NCI-H226 (cell line): ENCODE results near the gene NFKBIA.
A peak's percentile ranks its signal among the peaks of the same experiment; 100 is the strongest.
"Not testable (repeated sequence)": the region's sequence is repeated elsewhere in the genome, so short reads cannot be mapped to it uniquely, and the experiment has no call there.

Experiments used
- DNase-seq: peaks from one replicate; pipeline ENCODE4 v3.0.0-alpha.2; 2015

Gene NFKBIA

DNA sequence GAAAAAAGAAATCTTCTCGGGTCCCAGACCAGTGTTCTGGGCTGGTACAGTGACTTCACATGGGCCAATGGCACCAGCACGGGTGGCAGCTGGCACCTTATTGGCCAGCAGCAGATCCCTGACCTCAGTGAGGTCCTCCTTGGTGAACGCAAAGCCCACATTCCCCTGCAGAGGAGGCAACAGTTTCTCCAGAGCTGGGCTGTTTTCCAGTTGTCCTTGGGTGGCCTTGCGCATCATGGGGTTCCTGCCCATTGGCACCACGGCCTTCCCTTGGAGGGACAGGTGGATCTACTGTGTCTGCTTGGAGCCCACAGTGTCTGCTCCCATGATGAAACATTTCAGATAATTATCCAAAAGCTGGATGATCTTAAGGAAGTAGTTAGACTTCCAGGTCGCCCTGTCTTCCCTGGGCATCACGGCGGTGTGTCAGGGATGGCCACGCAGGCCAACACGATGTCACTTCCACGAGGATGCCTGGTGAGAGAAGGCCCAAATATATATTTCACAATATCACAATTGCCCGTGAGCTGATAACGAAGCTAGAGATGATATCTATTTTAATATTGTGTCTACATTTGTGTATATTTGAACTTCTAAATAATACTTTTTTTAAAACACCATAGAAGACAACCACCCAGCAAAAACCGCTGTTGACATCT lies 15.8 kb downstream of the NFKBIA start:
- no peak for DNase-seq

DNA sequence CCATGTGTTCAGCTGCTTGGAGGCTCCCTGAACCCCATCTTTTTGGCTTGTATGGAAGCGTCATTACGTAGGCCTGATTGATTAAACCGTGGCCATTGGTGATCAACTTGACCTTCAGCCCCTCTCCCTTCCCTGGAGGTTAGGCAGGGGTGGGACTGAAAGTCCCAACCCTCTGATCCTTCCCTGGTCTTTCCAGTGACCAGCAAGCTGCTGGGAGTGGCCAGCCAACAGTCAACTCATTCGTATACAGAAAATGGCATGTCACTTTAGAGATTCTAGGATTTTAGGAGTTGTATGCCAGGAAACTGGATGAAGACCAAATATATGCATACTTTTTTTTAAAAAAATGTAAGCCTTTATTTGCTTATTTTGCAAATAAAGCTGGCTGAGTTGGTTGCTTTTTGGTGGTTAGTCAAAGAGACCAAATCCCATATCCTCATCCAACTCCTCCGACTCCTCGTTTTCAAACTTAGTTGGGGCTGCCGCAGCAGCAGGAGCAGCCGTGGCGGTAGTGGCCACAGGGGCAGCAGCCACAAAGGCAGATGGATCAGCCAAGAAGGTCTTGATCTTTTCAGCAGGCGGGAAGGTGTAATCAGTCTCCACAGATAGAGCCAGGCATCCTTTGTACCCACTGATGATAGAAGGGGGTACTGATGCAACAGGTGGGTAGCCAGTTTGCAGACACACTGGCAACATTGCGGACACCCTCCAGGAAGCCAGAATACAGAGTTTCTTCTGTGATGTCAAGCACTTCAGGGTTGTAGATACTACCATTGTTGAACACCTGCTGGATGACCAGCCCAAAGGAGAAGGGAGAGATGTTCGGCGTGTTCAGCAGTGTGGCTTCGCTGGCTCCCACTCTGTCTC lies 16.6 kb downstream of the NFKBIA start:
- DNase-seq = no peak

DNA sequence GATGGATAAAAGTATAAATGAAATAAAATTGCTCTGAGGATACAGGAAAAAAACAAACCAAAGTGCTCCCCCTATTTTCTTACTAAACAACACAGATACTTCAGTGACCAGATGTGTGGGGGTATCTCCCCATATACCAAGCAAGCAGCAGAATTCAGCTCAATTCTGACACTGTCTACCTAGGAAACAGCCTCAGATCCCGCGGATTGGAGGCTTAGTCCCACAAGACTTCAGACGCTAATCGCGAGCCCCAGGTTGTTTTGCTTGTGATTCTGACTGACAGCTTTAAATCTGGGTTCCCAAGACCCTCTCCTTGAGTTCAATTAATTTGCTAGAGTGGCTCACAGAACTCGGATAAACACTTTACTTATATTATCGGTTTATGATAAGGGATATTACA lies 17.3 kb downstream of the NFKBIA start:
- DNase-seq = no peak

DNA sequence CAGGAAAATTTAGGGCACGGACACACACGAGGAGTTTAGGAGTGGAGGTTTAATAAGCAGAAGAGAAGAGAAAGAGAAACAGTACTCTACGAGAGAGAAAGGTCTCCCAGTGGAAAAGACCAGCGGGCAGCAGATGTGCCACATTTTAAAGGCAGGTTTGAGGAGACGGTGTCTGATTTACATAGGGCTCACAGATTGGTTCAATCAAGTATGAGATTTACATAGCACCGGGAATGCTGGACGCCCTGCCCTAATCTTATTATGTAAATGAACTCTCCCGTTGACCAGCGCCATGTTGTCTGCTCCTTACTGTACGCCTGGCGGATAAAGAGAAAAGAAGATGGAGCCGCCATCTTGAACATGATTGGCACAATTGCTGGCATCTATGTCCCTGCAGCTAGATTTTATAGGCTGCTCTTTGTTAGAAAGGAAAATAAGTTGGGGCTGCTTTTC lies 17.9 kb downstream of the NFKBIA start:
- no peak for DNase-seq

DNA sequence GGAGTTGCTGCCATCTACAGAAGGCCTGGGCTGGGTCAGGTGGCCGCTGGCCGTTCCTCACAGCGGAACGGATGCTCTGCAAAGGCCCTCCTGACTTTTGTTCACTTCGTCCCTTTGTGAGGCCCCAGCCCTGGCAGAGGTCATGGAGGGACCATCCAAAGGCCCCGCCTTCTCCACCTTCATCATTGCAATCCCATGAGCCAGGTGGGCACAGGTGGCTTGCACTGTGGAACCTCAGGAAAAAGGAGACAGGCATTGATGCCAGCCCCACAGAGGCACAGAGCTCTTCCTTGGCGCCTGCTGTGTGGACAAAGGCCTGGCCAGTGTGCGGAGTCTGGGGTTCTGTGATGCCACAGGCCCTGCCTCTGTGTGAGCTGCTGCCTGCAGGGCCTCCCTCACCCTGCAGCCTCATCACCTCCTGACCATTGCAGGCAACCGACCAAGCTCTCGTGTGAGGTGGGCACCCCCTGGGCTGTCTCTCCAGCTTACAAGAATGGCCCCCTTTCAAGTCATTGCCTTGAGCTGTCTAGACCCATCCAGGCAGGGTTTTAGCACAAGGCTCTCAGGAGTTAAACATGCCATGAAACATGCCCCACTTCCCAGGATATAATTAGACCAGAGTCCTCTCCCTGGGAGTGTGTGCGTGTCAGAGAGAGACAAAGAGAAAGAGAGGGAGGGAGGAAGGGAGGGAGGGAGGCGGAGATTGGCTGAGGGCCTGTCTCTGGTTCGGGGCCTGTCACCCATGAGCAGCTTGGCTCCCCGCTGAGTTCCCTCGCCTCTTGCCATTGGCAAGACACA lies 19.3 kb downstream of the NFKBIA start:
- DNase-seq = no peak

DNA sequence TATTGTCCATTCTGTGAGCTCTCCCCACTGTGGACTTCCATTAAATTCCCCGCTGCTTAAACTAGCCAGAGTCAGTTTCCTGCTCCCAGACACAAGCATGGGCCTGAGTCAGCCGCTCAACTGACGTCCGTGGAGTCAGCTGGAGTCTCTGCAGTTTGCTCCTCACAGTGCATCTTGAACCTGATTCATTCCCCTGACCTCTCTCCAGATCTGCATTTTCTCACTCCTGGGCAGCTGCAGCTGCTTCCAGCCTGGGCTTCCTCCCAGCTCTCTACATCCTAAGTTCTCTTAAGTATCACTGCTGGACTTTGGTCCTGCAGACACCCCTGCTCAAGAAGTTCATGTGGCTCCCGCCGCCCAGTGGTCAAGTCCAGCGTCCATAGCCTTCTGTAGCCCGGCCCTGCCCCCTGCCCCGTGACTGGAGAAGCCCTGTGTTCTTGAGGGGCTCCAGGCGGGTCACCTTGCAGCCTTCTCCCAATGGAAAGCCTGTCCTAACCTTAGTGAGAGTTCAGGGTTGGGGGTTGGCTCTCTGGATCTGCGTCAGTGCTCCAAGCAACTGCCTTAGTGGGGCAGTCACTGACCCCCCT lies 20.0 kb downstream of the NFKBIA start:
- peak; percentile 70 for DNase-seq

DNA sequence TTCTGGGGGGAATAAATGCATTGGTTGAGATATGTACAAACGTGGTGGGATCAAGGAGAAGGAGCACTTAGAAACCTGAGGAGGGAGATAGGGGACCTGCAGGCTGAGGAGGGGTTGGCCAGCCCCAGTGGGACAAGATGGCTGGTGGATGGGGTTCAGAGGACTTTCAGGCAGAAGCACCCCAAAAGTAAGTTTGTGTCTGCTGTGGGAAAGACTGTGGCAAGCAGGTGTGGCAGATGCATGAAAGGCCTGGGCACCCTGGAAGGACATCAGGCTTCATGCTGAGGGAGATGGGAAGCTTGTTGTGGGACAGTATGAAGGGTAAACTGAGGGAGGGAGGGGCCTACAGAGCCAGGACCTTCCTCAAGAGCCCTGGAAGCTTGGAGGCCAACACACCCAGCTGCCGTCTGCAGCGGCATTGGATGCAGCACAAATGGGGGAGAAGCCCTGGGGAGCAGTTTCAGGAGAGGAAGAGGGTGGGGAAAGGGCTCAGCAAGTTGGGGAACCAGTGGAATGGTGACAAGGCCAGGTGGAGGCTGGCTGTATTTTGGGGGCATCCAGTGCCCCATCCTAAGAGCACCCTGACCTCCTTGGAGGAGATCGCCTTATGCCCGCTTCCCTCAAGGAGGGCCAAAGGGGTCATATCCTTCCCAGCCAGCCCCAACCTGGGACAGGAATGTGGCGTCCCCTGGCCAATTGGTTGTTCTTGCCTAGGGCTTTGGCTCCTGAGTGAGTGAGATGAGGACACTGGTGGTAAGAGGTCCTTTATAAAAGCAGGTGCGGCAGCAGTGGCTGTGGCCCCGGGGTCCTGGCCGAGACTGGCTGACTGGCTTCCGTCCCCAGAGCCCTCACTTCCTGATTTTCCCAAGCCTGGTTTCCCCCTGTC lies 20.7 kb downstream of the NFKBIA start:
- no peak for DNase-seq

DNA sequence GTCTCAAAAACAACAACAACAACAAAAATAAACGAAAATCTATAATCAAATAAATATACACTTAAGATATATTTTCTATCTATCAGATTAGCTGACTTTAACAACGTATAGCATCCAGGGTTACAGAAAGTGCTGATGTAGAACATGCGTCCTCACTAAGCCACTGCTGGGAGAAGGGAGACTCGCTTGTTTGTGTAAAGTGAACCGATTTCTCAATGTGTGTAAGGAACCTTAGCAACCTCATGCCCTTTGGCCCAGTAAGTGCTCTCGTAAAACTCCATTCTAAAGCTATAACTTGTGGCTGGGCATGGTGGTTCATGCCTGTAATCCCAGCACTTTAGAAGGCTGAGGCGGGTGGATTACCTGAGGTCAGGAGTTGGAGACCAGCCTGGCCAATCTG lies 23.8 kb downstream of the NFKBIA start:
- DNase-seq = no peak

DNA sequence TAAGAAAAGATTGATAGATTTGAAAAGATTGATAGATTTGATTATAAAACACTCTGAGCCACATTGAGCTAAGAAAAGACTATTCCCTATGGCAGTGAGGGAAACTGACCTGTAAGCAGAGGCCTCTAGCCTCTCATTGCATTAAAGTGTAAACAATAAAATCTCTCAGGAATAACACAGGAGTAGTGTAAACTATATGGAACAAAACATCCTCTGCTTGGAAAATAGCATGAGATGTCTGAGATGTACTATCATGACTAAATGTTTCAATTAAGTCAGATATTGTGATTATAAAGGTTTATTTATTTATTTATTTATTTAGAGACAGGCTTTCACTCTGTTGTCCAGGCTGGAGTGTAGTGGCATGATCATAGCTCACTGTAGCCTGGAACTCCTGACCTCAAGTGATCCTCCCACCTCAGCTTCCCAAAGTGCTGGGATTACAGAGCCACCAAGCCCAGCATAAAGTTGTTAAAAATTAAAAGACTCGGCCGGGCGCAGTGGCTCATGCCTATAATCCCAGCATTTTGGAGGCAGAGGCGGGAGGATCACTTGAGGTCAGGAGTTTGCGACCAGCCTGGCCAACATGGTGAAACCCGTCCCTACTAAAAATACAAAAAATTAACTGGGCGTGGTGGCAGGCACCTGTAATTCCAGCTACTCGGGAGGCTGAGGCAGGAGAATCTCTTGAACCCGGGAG lies 25.2 kb downstream of the NFKBIA start:
- DNase-seq = not testable (repeated sequence)

DNA sequence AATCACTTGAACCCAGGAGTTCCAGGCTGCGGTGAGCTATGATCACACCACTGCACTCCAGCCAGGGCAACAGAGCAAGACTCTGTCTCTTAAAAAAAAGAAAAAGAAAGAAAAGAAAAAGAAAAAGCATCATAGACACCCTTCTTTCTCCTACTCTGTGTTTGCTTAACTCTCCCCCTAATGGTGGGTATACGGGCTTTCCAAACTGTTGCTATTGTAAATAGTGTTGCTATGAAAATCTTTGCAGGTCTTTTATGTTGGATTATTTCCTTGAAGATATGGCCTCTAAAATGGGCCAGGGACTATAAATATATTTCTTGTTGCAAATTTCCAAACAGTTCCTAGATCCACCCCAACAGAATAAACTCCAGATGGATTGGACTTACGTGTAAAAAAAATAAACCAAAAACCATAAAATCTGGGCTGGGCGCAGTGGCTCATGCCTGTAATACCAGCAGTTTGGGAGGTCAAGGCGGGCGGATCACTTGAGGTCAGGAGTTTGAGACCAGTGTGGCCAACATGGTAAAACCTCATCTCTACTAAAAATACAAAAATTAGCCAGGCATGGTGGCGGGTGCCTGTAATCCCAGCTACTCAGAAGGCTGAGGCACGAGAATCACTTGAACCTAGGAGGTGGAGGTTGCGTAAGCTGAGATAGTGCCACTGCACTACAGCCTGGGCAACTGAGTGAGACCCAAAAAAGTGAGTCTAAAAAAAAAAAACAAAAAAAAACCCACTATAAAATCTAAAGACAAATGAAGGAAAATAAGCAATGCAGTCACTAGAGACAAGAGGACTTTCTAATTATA lies 25.9 kb downstream of the NFKBIA start:
- DNase-seq = no peak

DNA sequence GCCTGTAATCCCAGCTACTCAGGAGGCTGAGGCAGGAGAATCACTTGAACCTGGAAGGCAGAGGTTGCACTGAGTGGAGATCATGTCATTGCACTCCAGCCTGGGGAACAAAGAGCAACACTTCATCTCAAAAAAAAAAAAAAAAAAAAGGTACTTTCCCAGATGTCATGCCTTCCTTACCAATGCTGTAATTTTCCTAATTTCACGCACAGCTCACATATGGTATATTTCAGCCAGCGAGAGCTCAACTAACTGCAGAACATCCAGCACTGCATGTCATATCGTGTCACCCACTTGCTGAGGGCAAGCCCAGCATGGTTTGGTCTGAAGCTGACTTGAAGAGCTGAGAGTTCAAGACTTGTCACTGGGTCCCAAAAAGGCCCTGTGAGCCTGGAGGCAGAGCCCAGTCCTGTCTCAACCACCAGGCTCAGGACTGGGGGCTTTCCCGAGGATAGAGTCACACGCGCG lies 29.0 kb downstream of the NFKBIA start:
- DNase-seq = peak; percentile 42

DNA sequence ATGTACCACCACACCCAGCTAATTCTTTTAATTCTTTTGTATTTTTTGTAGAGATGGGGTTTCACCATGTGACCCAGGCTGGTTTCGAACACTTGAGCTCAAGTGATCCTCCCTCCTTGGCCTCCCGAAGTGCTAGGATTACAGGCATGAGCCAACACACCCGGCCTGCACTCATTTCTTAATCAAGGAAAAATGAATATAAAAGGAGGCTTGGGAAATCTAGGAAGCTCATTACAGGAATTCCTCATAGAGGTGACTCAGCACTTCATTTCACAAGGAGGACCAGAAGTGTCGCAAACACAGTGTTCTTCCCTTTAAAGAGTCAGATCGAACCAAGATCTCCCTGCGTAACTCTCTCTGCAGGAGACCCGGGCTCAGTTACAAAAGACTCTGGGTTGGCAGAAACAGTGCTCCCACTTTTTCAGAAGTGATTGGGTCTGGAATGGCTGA lies 30.3 kb downstream of the NFKBIA start:
- DNase-seq = peak; percentile 96

DNA sequence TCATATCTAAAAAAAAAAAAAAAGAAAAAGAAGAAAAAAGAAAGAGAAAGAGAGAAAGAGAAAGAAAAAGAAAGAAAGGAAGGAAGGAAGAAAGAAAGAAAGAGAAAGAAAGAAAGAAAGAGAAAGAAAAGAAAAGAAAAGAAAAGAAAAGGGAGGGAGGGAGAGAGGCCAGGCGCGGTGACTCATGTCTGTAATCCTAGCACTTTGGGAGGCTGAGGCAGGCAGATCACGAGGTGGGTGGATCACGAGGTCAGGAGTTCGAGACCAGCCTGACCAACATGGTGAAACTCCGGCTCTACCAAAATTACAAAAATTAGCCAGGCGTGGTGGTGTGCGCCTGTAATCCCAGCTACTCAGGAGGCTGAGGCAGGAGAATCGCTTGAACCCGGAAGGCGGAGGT lies 31.3 kb downstream of the NFKBIA start:
- DNase-seq = not testable (repeated sequence)

DNA sequence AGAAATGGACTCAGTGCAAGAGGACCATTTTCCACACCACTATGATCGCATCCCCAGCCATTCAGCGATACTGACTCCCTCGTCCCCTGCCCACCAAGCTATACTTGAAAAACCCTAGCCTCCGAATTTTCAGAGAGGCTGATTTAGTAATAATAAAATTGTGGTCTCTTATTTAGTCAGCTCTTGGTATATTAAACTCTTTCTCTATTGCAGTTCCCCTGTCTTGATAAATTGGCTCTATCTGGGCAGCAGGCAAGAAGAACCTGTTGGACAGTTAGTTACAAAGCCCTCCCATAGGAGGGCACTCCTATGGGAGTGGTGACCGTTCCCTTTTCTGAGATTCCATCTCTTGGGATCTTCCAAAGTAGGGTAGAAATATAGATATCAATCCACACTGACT lies 33.6 kb downstream of the NFKBIA start:
- no peak for DNase-seq

DNA sequence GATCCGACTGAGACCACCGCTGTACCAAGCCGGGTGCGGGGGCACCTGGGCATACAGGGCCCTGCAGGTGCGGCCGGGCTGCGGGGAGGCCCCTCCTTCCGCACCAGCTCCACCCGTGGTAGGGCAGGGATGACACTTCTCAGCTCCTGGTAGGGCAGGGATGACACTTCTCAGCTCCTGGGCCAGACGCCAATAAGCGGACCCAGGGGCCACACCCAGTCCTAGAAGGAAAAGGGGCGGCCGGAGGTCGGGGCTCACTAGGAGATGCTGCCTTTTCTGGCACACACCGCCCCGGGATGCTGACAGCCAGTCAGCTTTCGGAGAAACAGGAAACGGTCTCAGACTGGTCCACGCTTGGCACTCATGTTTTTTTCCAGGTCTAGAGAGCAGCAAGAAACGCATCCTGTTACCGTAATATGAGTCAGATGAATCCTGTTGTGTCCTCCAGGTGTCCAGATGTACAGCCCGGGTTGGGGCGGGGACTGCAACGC lies 34.8 kb downstream of the NFKBIA start:
- no peak for DNase-seq

DNA sequence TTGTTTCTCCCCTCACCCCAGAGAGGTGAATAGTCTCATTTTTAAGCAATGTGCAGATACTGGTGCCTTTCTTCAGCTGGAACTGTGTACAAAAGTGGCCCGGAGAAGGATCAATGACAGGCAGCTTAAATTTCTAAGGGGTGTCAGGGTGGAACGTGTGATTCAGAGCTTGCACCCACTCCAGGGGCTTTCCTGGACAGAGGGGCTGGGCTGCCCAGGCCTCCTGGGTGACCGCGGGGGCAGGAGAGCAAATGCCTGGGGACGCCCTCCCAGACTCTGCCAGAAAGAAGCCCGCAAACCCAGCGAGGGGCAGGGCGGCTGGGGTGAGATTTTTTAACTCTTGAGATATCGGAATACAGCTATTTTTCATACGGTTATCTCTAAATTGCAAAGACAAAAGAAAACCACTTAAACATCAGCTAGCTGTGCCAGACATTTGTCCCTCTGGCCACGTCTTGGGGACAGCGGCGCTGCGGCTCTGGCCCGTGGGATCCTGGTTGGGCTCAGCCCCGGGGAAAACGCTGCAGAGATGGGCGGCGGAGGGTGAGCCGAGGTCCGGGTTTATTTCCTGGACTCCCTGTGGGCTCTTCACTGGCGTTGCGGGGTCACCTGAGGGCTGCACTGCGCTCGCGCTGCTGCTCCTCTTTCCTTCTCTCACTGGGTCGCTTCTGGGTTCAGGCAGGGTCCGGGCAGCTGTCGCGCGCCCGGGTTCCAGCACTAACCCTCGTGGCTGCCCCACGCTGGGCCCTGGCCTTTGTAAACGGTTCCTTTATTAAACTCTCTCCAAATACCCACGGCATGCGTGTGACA lies 35.8 kb downstream of the NFKBIA start:
- DNase-seq = no peak

DNA sequence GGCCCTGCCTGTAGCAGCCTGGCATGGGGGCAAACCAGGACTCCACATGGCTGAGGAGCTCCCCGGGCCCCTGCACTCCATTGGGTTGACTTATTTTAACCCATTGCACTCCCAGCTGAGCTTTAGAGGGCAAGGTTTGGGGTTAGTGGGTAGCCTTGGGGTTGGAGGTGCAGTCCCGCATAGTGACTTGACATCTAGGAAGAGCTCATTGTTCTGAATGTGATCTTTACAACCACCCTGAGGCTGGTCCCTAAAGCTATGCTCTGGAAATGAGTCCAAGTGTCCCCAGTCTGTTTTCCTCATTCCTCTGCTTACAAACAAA lies 36.4 kb downstream of the NFKBIA start:
- DNase-seq = no peak

DNA sequence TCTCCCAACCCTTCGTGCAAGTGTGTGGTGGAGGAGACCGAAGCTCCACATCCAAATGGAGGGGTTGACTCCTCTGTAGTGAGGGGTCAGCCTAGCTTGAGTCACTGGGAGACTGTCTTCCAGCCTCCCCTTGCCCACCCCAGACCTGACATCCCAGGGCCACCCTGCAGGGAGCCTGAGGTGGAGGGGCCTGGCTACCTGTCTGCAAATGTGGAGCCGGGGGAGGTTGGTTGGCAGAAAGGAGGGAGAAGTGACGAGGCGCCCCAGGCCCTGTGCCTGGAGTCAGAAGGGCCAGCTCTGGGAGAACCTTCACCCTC lies 37.5 kb downstream of the NFKBIA start:
- DNase-seq = no peak

DNA sequence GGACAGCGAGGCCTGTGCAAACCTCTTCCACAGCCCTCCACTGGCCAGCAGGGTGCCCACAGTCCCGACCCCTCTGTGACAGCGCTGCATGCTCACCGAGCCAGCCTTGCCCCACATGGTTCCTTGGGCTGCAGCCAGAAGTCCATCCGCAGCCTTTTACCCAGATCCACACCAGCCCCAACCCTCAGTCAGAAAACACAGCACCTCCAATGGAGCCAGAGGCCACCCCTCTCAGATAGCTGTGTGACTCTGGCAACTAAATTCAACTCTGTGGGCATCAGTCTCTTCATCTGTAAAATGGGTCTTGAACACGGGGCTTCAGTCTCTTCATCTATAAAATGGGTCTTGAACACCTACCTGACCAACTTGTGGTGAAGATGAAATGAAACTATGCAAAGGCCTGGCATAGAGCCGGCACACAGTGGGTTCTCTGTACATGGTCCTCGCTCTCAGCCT lies 38.0 kb downstream of the NFKBIA start:
- no peak for DNase-seq

DNA sequence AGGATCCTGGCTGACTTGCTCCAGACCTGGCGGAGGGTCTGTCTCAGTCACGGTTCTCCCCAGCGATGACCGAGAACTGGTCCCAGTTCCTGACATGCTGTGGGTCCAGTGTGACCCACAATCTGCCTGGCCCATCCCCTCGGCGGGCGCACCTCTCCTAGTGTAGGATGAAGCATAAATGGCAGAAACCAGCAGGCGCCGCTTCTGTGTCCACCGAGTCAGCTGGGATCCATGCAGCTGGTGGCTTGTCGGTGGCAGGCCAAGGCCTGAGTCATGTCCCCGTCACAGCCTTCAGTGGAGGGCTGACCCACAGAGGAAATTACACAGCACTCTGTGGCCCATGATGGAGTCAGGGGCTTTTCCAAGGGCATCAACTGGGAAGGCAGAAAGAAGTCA lies 38.5 kb downstream of the NFKBIA start:
- no peak for DNase-seq
